Thoracic aorta (tissue), 2 donors: ENCODE results near the gene LRP8. TPM values are rescaled to one million over a fixed set of nuclear protein-coding genes. Genes with fewer than 3 reads are reported as not detected.

ENCODE experiments used
- ATAC-seq: fragments of 150-250 bp; one replicate; pipeline ENCODE4 v1.8.0; 2017; ENCODE audit warnings: low read depth; ENCODE audit not compliant: insufficient number of reproducible peaks, low FRiP score
- DNase-seq: peaks from one replicate; pipeline ENCODE4 v3.0.0-alpha.2; 2020; ENCODE audit warnings: low spot score
- H3K27ac ChIP-seq, 2 donors: fragments of 200-600 bp; sonication (generic); 1 replicate in 1 of 2; 2 replicates in 1 of 2; pipeline ENCODE4 v1.5.1; 2016; ENCODE audit warnings: mild to moderate bottlenecking in 2 of 2, moderate library complexity in 2 of 2
- H3K27me3 ChIP-seq: fragments of 200-600 bp; sonication (generic); replicated peaks from 2 replicates; pipeline ENCODE4 v1.6.0; 2016; ENCODE audit warnings: mild to moderate bottlenecking; ENCODE audit not compliant: insufficient read depth
- H3K36me3 ChIP-seq: fragments of 200-600 bp; sonication (generic); one replicate; pipeline ENCODE4 v1.5.1; 2016
- H3K4me1 ChIP-seq, 2 donors: fragments of 200-600 bp; sonication (generic); 1 replicate in 1 of 2; 2 replicates in 1 of 2; pipeline versions ENCODE4 v1.5.1 to v1.6.0; 2016; ENCODE audit warnings: low read depth in 2 of 2, mild to moderate bottlenecking in 1 of 2; ENCODE audit not compliant: control insufficient read depth in 1 of 2
- H3K4me3 ChIP-seq: fragments of 200-600 bp; sonication (generic); 2 replicates; pipeline ENCODE4 v1.5.1; 2016; ENCODE audit warnings: mild to moderate bottlenecking
- H3K9me3 ChIP-seq: fragments of 200-600 bp; sonication (generic); 2 replicates; pipeline ENCODE4 v1.5.1; 2016
- total RNA-seq, 2 donors: library from RNA; depleted of rRNA; stranded (reverse); fragments of >200 nt; gene quantifications; one replicate each; pipeline versions ENCODE4 v1.1.0 to v1.2.3, GENCODE V29; 2016
- TF ChIP-seq, protein P1 (sequence below): fragments of 200-600 bp; sonication (generic); IDR thresholded peaks from one replicate; pipeline ENCODE4 v1.5.1; 2019; ENCODE audit warnings: antibody characterized with exemption

The LRP8 gene
- total RNA-seq, 2 donors from 2014 or later, result 14.1 to 24.1 TPM

GRCh38 chr1:53272349-53272748 is 55.5 kb downstream of the LRP8 start:
- H3K4me1 ChIP-seq, result no peaks in the 10 kb centered on the region
- no peak for ATAC-seq
- no peak for DNase-seq
- H3K27me3 ChIP-seq, result no peaks in the 10 kb centered on the region
- H3K27ac ChIP-seq, result no peak overlapping the region
- H3K4me3 ChIP-seq, result no peak overlapping the region
- H3K9me3 ChIP-seq, result no peaks in the 10 kb centered on the region
- TF ChIP-seq, protein P1, sequence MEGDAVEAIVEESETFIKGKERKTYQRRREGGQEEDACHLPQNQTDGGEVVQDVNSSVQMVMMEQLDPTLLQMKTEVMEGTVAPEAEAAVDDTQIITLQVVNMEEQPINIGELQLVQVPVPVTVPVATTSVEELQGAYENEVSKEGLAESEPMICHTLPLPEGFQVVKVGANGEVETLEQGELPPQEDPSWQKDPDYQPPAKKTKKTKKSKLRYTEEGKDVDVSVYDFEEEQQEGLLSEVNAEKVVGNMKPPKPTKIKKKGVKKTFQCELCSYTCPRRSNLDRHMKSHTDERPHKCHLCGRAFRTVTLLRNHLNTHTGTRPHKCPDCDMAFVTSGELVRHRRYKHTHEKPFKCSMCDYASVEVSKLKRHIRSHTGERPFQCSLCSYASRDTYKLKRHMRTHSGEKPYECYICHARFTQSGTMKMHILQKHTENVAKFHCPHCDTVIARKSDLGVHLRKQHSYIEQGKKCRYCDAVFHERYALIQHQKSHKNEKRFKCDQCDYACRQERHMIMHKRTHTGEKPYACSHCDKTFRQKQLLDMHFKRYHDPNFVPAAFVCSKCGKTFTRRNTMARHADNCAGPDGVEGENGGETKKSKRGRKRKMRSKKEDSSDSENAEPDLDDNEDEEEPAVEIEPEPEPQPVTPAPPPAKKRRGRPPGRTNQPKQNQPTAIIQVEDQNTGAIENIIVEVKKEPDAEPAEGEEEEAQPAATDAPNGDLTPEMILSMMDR, result no peak
- peaks cover 7% of the 10 kb centered on the region for H3K36me3 ChIP-seq

DNA sequence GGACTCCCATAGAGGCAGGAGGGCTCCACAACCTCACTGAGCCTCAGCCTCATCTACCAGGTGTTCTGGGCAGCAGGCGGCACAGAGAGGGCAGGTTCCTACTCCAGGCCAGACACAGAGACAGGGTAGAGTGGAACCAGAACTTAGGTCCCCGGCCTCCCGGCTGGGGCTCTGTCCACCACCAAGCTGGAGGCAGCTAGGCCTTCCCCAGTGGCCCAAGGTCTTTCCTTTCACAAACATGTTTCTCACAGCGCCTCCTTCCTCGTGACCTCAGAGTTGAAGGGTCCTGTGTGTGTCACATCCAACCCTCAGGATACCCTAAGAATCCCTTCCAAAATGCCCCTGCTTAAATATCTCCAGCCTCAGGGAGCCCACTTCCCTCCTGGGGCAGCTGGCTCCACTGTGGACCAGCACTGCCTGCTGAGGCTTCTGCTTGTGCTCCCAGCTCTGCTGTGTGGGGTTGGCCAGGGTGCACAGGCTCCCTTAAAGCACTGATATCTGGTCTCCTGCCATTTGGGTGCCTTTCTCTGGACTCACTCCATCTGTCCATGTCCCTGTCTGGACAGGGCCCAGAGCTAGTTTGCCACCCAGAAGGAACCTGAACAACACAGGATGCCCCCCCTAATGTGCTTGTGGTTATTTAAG is 56.3 kb downstream of the LRP8 start:
- no peaks in the 10 kb centered on the region for H3K4me1 ChIP-seq
- TF ChIP-seq, protein P1, result no peak
- DNase-seq (no peak), ATAC-seq (no peak)
- peaks cover 7% of the 10 kb centered on the region for H3K36me3 ChIP-seq
- no peak overlapping the region for H3K27ac ChIP-seq
- no peaks in the 10 kb centered on the region for H3K27me3 ChIP-seq
- H3K9me3 ChIP-seq, result no peaks in the 10 kb centered on the region
- H3K4me3 ChIP-seq, result no peak overlapping the region

DNA sequence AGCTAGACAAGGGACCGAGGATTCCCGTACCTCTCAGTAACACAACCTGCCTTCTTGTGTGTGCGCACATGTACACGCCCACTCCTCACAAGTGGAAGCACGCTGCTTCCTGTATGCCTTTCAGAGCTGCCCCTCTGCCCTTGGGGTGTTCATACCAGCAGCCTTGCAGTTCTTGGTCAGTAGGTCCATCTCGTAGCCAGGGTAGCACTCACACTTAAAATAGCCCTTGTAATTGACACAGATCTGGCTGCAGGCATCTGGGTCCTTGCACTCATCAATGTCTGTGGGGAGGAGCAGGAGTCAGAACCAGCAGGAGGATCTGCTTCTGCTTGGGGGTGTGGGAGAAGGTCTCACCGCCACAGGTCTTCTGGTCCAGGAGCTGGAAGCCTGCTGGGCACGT is 57.0 kb downstream of the LRP8 start:
- no peaks in the 10 kb centered on the region for H3K4me1 ChIP-seq
- no peak overlapping the region for H3K27ac ChIP-seq
- ATAC-seq (no peak), DNase-seq (no peak)
- peaks cover 7% of the 10 kb centered on the region for H3K36me3 ChIP-seq
- no peak overlapping the region for H3K4me3 ChIP-seq
- H3K9me3 ChIP-seq, result no peaks in the 10 kb centered on the region
- no peaks in the 10 kb centered on the region for H3K27me3 ChIP-seq
- TF ChIP-seq, protein P1, result no peak

DNA sequence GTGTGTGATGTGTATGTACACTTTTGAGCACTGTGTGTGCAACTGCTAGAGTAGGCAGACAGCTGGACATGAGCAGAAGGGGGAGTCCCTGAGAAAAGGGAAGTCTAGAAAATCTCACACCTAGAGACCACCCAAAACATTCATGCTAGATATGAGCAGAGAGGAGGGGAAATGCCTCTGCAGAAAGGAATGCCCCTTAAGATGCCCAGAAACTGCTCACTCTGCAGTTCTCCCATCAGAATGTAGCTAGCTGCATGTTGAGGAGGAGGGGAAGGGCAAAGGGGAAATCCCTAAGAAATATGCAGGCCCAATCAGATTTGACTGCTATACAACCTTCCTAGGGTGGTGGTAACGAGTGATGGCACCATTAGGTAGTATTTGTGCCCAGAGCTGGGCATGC is 57.8 kb downstream of the LRP8 start:
- Histone ChIP-seq H3K36me3 (peaks cover 3% of the 10 kb centered on the region), H3K4me3 (no peak overlapping the region), H3K9me3 (no peaks in the 10 kb centered on the region), H3K27me3 (no peaks in the 10 kb centered on the region), H3K4me1 (no peaks in the 10 kb centered on the region), H3K27ac (no peak overlapping the region)
- ATAC-seq (no peak), DNase-seq (no peak)
- TF ChIP-seq, protein P1, result no peak

GRCh38 chr1:53267761-53268160 is 60.1 kb downstream of the LRP8 start:
- Histone ChIP-seq H3K27me3 (no peaks in the 10 kb centered on the region), H3K4me1 (no peaks in the 10 kb centered on the region), H3K9me3 (no peaks in the 10 kb centered on the region), H3K27ac (no peak overlapping the region), H3K36me3 (peaks cover 3% of the 10 kb centered on the region), H3K4me3 (no peak overlapping the region)
- DNase-seq, result no peak
- no peak for ATAC-seq
- TF ChIP-seq, protein P1, result no peak
